Measurements from ENCODE around the gene TENM3.

The TENM3 gene

GRCh38 chr4:182310316-182310715 lies 67.1 kb downstream of the TENM3 start:
- no peaks in the 10 kb centered on the region for H3K9me2 ChIP-seq (replicated peaks; ENCODE audit: control insufficient read depth, low read length)
- H3K27ac ChIP-seq (ENCODE audit: low read depth, low read length) = no peak overlapping the region
- TF ChIP-seq CTCF (IDR thresholded peaks at IDR 0.05; ENCODE audit: low read depth, low read length, poor library complexity, severe bottlenecking) (no peak), EZH2phosphoT487 (IDR thresholded peaks at IDR 0.05; ENCODE audit: borderline replicate concordance, low read length) (no peak)
- H3K4me1 ChIP-seq (ENCODE audit: control insufficient read depth, low read length) = no peaks in the 10 kb centered on the region
- H3K79me2 ChIP-seq (ENCODE audit: control insufficient read depth, low read length) = no peaks in the 10 kb centered on the region
- H3F3A ChIP-seq (ENCODE audit: control insufficient read depth, insufficient read depth) = no peaks in the 10 kb centered on the region
- no peaks in the 10 kb centered on the region for H3K36me3 ChIP-seq (ENCODE audit: control insufficient read depth, low read length)
- H4K20me1 ChIP-seq (ENCODE audit: control insufficient read depth, insufficient read depth, low read depth, low read length) = no peaks in the 10 kb centered on the region
- H3K27me3 ChIP-seq (ENCODE audit: control insufficient read depth, low read length) = no peaks in the 10 kb centered on the region
- no peak overlapping the region for H3K4me2 ChIP-seq (ENCODE audit: low read length)
- H3K9me3 ChIP-seq (ENCODE audit: control insufficient read depth, insufficient read depth, low read length) = peaks cover 3% of the 10 kb centered on the region; the same call in 1 of the 2 replicates
- H3K4me3 ChIP-seq (ENCODE audit: low read length) = no peak overlapping the region

- H3K4me2 ChIP-seq (ENCODE audit: low read length) = no peak overlapping the region
- H4K20me1 ChIP-seq (ENCODE audit: control insufficient read depth, insufficient read depth, low read depth, low read length) = no peaks in the 10 kb centered on the region
- H3K4me1 ChIP-seq (ENCODE audit: control insufficient read depth, low read length) = no peaks in the 10 kb centered on the region
- peaks cover 3% of the 10 kb centered on the region; the same call in 1 of the 2 replicates for H3K9me3 ChIP-seq (ENCODE audit: control insufficient read depth, insufficient read depth, low read length)
- no peak overlapping the region for H3K4me3 ChIP-seq (ENCODE audit: low read length)
- no peaks in the 10 kb centered on the region for H3K36me3 ChIP-seq (ENCODE audit: control insufficient read depth, low read length)
- H3K9me2 ChIP-seq (replicated peaks; ENCODE audit: control insufficient read depth, low read length) = no peaks in the 10 kb centered on the region
- H3K79me2 ChIP-seq (ENCODE audit: control insufficient read depth, low read length) = no peaks in the 10 kb centered on the region
- H3K27ac ChIP-seq (ENCODE audit: low read depth, low read length) = no peak overlapping the region
- TF ChIP-seq EZH2phosphoT487 (IDR thresholded peaks at IDR 0.05; ENCODE audit: borderline replicate concordance, low read length) (no peak), CTCF (IDR thresholded peaks at IDR 0.05; ENCODE audit: low read depth, low read length, poor library complexity, severe bottlenecking) (no peak)
- no peaks in the 10 kb centered on the region for H3F3A ChIP-seq (ENCODE audit: control insufficient read depth, insufficient read depth)
- H3K27me3 ChIP-seq (ENCODE audit: control insufficient read depth, low read length) = no peaks in the 10 kb centered on the region
These were observed 67.8 kb downstream of the TENM3 start for GRCh38 chr4:182310962-182311361.

GRCh38 chr4:182314537-182314936 lies 71.3 kb downstream of the TENM3 start:
- no peaks in the 10 kb centered on the region for H3K36me3 ChIP-seq (ENCODE audit: control insufficient read depth, low read length)
- H3K4me2 ChIP-seq (ENCODE audit: low read length) = no peak overlapping the region
- H3K9me3 ChIP-seq (ENCODE audit: control insufficient read depth, insufficient read depth, low read length) = peaks cover 3% of the 10 kb centered on the region; the same call in 1 of the 2 replicates
- H3K9me2 ChIP-seq (replicated peaks; ENCODE audit: control insufficient read depth, low read length) = no peaks in the 10 kb centered on the region
- H3F3A ChIP-seq (ENCODE audit: control insufficient read depth, insufficient read depth) = no peaks in the 10 kb centered on the region
- TF ChIP-seq CTCF (IDR thresholded peaks at IDR 0.05; ENCODE audit: low read depth, low read length, poor library complexity, severe bottlenecking) (no peak), EZH2phosphoT487 (IDR thresholded peaks at IDR 0.05; ENCODE audit: borderline replicate concordance, low read length) (no peak)
- no peaks in the 10 kb centered on the region for H3K79me2 ChIP-seq (ENCODE audit: control insufficient read depth, low read length)
- no peaks in the 10 kb centered on the region for H3K4me1 ChIP-seq (ENCODE audit: control insufficient read depth, low read length)
- no peak overlapping the region for H3K4me3 ChIP-seq (ENCODE audit: low read length)
- no peak overlapping the region for H3K27ac ChIP-seq (ENCODE audit: low read depth, low read length)
- no peaks in the 10 kb centered on the region for H3K27me3 ChIP-seq (ENCODE audit: control insufficient read depth, low read length)
- H4K20me1 ChIP-seq (ENCODE audit: control insufficient read depth, insufficient read depth, low read depth, low read length) = no peaks in the 10 kb centered on the region
